HL-60 (cell line): Measurements from ENCODE around the gene VBP1.

Experiments used
- DNase-seq, 2 experiments: peaks; one replicate each; pipeline ENCODE4 v3.0.0-alpha.2; 2010 to 2020; ENCODE audit warnings: low read depth in 1 of 2, low spot score in 1 of 2
- H3K27ac ChIP-seq: fragments of 250-450 bp; sonication (Bioruptor Pico); replicated peaks from 2 replicates; pipeline ENCODE4 v1.5.1; 2020; ENCODE audit warnings: mild to moderate bottlenecking, moderate library complexity
- H3K27me3 ChIP-seq: fragments of 250-450 bp; sonication (Bioruptor Pico); 2 replicates; pipeline ENCODE4 v1.5.1; 2021; ENCODE audit warnings: mild to moderate bottlenecking, moderate library complexity; ENCODE audit not compliant: insufficient read depth, poor library complexity, severe bottlenecking
- H3K4me3 ChIP-seq: replicated peaks from 2 replicates; pipeline ENCODE4 v1.5.1; 2011; ENCODE audit warnings: mild to moderate bottlenecking, control low read depth, low read length; ENCODE audit not compliant: insufficient read depth
- CTCF ChIP-seq: IDR thresholded peaks from one replicate; pipeline ENCODE4 v1.5.1; 2011; ENCODE audit warnings: low read length, control low read depth, inconsistent platforms; ENCODE audit not compliant: insufficient read depth
- GABPA ChIP-seq: IDR thresholded peaks from 2 replicates; pipeline ENCODE4 v1.6.1; 2012; ENCODE audit warnings: low read depth
- POLR2AphosphoS5 ChIP-seq: IDR thresholded peaks from 2 replicates; pipeline ENCODE4 v1.6.1; 2012; ENCODE audit warnings: low read depth
- REST ChIP-seq: IDR thresholded peaks from 2 replicates; pipeline ENCODE4 v1.6.1; 2012; ENCODE audit warnings: low read depth; ENCODE audit not compliant: insufficient replicate concordance
- SPI1 ChIP-seq: IDR thresholded peaks from 2 replicates; pipeline ENCODE4 v1.6.1; 2012; ENCODE audit warnings: low read depth, mild to moderate bottlenecking, borderline replicate concordance

Gene VBP1

GRCh38 chrX:155270969-155271368 is 54.7 kb downstream of the VBP1 start:
- Histone ChIP-seq H3K27ac (no peak overlapping the region), H3K4me3 (no peak overlapping the region), H3K27me3 (no peaks in the 10 kb centered on the region)
- no peak for DNase-seq
- TF ChIP-seq SPI1: no peak
- no peak for TF ChIP-seq REST
- TF ChIP-seq GABPA: no peak
- TF ChIP-seq CTCF: no peak
- TF ChIP-seq POLR2AphosphoS5: no peak

- no peak overlapping the region for H3K4me3 ChIP-seq
- no peaks in the 10 kb centered on the region for H3K27me3 ChIP-seq
- no peak overlapping the region for H3K27ac ChIP-seq
- no peak for TF ChIP-seq SPI1
- TF ChIP-seq REST: no peak
- TF ChIP-seq CTCF: no peak
- TF ChIP-seq POLR2AphosphoS5: no peak
- no peak for TF ChIP-seq GABPA
- no peak for DNase-seq
These were observed 63.6 kb downstream of the VBP1 start for GRCh38 chrX:155279873-155280272.
